Measurements from ENCODE around the gene IGFBP5. TPM values are rescaled to one million over a fixed set of nuclear protein-coding genes. Genes with fewer than 3 reads are reported as not detected.
A peak's percentile ranks its signal among the peaks of the same experiment; 100 is the strongest.

IGFBP5 gene
- total and polyA plus RNA-seq, 2 of the 8 experiments (the other 6 are each of a cell fraction or from before 2014, with no cell fraction given) = 2.2 to 2.5 TPM

- TF ChIP-seq ASH2L (IDR thresholded peaks at IDR 0.05; ENCODE audit: low read length) = peak; percentile 11
- no peak for TF ChIP-seq CTCF (IDR thresholded peaks at IDR 0.05; ENCODE audit: control extremely low read depth in 1 of 3, insufficient read depth in 1 of 3, low read depth in 1 of 3, low read length in 3 of 3)
- no peak for TF ChIP-seq SIX5 (IDR thresholded peaks at IDR 0.05; ENCODE audit: low read depth, low read length)
- TF ChIP-seq EGR1 (IDR thresholded peaks at IDR 0.05; ENCODE audit: borderline replicate concordance, low read depth, low read length) = no peak
- TF ChIP-seq GTF2F1 (IDR thresholded peaks at IDR 0.05; ENCODE audit: borderline replicate concordance, low read depth, low read length) = no peak
- peak; percentile 13; the same call in 1 of the 2 replicates for TF ChIP-seq RBBP5 (IDR thresholded peaks at IDR 0.05; ENCODE audit: borderline replicate concordance, low read depth, low read length)
- TF ChIP-seq TAF7 (optimal IDR thresholded peaks at IDR 0.05; ENCODE audit: borderline replicate concordance, low read depth, low read length) = no peak
Measured at GRCh38 chr2:216636551-216637450, 58.5 kb downstream of the IGFBP5 start (continued).

All from H1 (cell line).